OCI-LY3 (cell line): ENCODE results near the gene KMT2E.

Experiments
- H2AFZ ChIP-seq: fragments of 200-600, 300-600 bp; shearing (Covaris generic); 2 replicates; pipeline ENCODE4 v1.6.0; 2014; ENCODE audit warnings: antibody characterized with exemption, low read depth, low read length
- H3K27ac ChIP-seq: fragments of 200-600, 300-600 bp; sonication (generic); 2 replicates; pipeline ENCODE4 v1.5.1; 2014; ENCODE audit warnings: mild to moderate bottlenecking, low read length, moderate library complexity, mixed read lengths
- H3K27me3 ChIP-seq: fragments of 200-600, 300-600 bp; sonication (generic); 2 replicates; pipeline ENCODE4 v1.6.1; 2014; ENCODE audit warnings: low read depth, low read length, mixed read lengths
- H3K36me3 ChIP-seq: fragments of 200-600, 300-600 bp; sonication (generic); replicated peaks from 2 replicates; pipeline ENCODE3; 2014; ENCODE audit warnings: low read depth, low read length, mixed read lengths
- H3K4me1 ChIP-seq: fragments of 300-600, 200-600 bp; sonication (generic); 2 replicates; pipeline ENCODE4 v1.6.1; 2014; ENCODE audit warnings: low read length, mixed read lengths
- H3K4me2 ChIP-seq: fragments of 200-600, 300-600 bp; sonication (generic); 2 replicates; pipeline ENCODE4 v1.6.1; 2014; ENCODE audit warnings: low read length, mixed read lengths
- H3K4me3 ChIP-seq: fragments of 300-600, 200-600 bp; sonication (generic); 2 replicates; pipeline ENCODE4 v1.5.1; 2014; ENCODE audit warnings: antibody characterized with exemption, mild to moderate bottlenecking, low read length, moderate library complexity
- H3K79me2 ChIP-seq: fragments of 300-600, 200-600 bp; shearing (Covaris generic); 2 replicates; pipeline ENCODE4 v1.6.1; 2014; ENCODE audit warnings: mild to moderate bottlenecking, low read length, mixed read lengths
- H3K9ac ChIP-seq: fragments of 300-600, 200-600 bp; shearing (Covaris generic); 2 replicates; pipeline ENCODE4 v1.6.0; 2014; ENCODE audit warnings: mild to moderate bottlenecking, low read length, moderate library complexity
- H3K9me3 ChIP-seq: fragments of 200-600, 300-600 bp; shearing (Covaris generic); 2 replicates; pipeline ENCODE4 v1.6.1; 2014; ENCODE audit warnings: low read length, mixed read lengths; ENCODE audit not compliant: insufficient read depth
- H4K20me1 ChIP-seq: fragments of 200-600, 300-600 bp; sonication (generic); 2 replicates; pipeline ENCODE4 v1.6.1; 2016; ENCODE audit warnings: low read length, mixed read lengths; ENCODE audit not compliant: insufficient read depth
- EZH2phosphoT487 ChIP-seq: fragments of 200-600 bp; shearing (Covaris generic); IDR thresholded peaks from 2 replicates; pipeline ENCODE4 v1.6.1; 2018; ENCODE audit warnings: antibody characterized with exemption, mixed run types, low read depth
- TF ChIP-seq, protein P1 (sequence below): fragments of 200-600, 300-600 bp; sonication (generic); IDR thresholded peaks from 2 replicates; pipeline ENCODE4 v1.5.1; 2014; ENCODE audit warnings: antibody characterized with exemption, low read length, low read depth

The KMT2E gene

DNA sequence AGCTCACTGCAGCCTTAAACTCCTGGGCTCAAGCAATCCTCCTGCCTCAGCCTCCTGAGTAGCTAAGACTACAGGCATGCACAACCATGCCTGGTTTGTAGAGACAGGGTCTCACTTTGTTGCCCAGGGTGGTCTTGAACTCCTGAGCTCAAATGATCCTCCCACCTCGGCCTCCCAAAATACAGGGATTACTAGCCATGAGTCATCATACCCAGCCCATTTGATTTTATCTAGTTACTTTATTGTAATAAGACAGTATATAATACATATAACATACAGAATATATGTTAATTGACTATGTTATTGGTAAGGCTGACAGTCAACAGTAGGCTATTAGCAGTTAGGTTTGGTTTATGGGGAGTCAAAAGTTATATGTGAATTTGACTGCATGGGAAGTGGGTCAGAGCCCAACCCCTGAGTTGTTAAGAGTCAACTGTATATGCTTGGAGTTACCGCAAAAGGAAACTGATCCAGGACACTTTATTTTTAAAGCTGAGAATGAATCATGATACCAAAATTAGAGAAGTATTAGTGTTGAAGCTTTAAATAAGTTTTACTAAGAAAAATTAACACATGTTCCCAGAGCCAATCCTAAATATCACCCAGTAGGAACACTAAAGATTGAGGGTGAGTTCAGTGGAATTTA is 20.7 kb upstream of the KMT2E start:
- Histone ChIP-seq H3K27me3 (no peaks in the 10 kb centered on the region), H4K20me1 (peaks cover 65% of the 10 kb centered on the region), H3K4me2 (no peak overlapping the region), H3K9me3 (no peaks in the 10 kb centered on the region), H3K79me2 (no peaks in the 10 kb centered on the region), H2AFZ (no peak overlapping the region), H3K9ac (no peak overlapping the region), H3K27ac (no peak overlapping the region), H3K4me3 (no peak overlapping the region), H3K4me1 (no peaks in the 10 kb centered on the region), H3K36me3 (peaks cover 27% of the 10 kb centered on the region)
- TF ChIP-seq, protein P1, sequence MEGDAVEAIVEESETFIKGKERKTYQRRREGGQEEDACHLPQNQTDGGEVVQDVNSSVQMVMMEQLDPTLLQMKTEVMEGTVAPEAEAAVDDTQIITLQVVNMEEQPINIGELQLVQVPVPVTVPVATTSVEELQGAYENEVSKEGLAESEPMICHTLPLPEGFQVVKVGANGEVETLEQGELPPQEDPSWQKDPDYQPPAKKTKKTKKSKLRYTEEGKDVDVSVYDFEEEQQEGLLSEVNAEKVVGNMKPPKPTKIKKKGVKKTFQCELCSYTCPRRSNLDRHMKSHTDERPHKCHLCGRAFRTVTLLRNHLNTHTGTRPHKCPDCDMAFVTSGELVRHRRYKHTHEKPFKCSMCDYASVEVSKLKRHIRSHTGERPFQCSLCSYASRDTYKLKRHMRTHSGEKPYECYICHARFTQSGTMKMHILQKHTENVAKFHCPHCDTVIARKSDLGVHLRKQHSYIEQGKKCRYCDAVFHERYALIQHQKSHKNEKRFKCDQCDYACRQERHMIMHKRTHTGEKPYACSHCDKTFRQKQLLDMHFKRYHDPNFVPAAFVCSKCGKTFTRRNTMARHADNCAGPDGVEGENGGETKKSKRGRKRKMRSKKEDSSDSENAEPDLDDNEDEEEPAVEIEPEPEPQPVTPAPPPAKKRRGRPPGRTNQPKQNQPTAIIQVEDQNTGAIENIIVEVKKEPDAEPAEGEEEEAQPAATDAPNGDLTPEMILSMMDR: no peak
- no peak for TF ChIP-seq EZH2phosphoT487

DNA sequence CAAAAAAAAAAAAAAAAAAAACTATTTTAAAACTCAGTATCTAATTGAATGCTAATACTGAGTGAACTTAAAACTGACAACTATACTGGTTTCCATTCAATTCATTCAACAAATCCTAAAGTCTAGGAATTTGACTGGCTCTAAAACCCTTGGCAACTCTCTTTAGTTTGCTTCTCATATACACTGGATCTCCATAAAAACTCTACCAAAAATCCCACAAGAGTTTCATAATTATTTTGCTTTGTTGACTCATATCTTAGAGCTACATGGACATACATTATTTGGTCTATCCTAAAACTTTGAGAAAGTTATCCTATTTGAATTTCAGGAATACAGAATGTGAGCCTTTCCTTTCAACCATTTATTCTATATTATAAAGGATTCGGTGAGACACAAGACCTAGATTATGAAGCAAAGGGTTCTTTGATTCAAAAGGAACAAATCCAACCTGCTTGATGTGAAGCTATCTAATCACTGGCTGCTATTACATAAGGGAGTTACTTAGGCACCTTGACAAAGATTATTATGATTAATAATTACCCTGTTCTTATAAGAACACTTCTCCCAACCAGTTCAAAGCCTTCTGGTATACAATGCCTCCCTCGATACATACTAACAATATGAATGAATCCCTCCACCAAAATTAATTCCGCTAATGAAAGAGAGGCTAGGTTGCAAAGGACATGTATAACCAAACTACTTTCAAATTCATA is 15.8 kb upstream of the KMT2E start:
- Histone ChIP-seq H3K4me3 (no peak overlapping the region), H3K9me3 (no peaks in the 10 kb centered on the region), H3K4me2 (no peak overlapping the region), H3K79me2 (no peaks in the 10 kb centered on the region), H3K27me3 (no peaks in the 10 kb centered on the region), H2AFZ (no peak overlapping the region), H3K27ac (no peak overlapping the region), H4K20me1 (peaks cover 99% of the 10 kb centered on the region), H3K9ac (no peak overlapping the region), H3K4me1 (peaks cover 4% of the 10 kb centered on the region), H3K36me3 (peaks cover 26% of the 10 kb centered on the region)
- TF ChIP-seq EZH2phosphoT487: no peak
- TF ChIP-seq, protein P1: no peak

DNA sequence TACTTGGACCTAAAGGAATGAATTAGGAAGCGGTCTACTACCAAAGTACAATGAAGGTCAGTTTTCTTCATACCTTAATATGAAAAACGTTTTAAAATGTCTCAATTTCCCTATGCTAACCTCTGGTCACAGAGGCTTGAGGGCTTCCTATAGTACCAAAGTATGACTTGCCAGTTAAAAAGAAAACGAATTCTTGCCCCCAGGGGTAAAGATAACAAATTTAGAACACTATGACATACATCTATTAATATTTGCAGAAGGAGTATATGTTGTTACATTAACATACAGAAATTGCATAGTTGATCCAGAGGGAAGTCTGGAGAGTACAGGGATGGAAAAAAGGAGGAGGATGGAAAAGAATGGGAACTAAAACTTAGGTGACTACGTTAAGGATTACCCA is 13.8 kb upstream of the KMT2E start:
- Histone ChIP-seq H3K9me3 (no peaks in the 10 kb centered on the region), H3K9ac (no peak overlapping the region), H3K4me1 (peaks cover 20% of the 10 kb centered on the region), H3K4me2 (no peak overlapping the region), H3K79me2 (no peaks in the 10 kb centered on the region), H3K4me3 (no peak overlapping the region), H2AFZ (no peak overlapping the region), H4K20me1 (peaks cover 98% of the 10 kb centered on the region), H3K27ac (no peak overlapping the region), H3K36me3 (peaks cover 10% of the 10 kb centered on the region), H3K27me3 (no peaks in the 10 kb centered on the region)
- TF ChIP-seq, protein P1: no peak
- TF ChIP-seq EZH2phosphoT487: no peak

DNA sequence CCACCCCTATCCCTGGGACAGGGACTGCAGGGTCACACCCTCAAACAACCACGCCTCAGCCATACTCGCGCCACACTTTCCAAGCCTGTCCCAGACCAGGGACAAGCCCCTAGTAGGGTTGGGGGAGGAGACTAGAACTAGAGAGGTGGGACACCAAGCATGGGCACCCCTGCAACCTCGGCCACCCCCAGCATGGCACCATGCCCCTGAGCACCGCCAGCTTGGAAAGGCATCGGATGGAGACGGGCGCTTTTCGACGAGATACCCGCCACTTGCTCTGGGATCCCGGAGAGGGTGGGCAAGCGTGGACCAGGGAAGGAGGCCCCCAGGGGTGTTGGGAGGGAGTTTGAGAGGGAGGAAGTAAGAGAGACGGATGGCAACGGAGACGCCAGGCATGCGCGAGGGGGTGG is 13.1 kb upstream of the KMT2E start:
- Histone ChIP-seq H3K4me3 (no peak overlapping the region), H4K20me1 (peaks cover 96% of the 10 kb centered on the region), H3K4me1 (peaks cover 20% of the 10 kb centered on the region), H3K9ac (no peak overlapping the region), H2AFZ (no peak overlapping the region), H3K27me3 (no peaks in the 10 kb centered on the region), H3K9me3 (no peaks in the 10 kb centered on the region), H3K36me3 (peaks cover 9% of the 10 kb centered on the region), H3K79me2 (no peaks in the 10 kb centered on the region), H3K27ac (no peak overlapping the region), H3K4me2 (no peak overlapping the region)
- TF ChIP-seq, protein P1: no peak
- TF ChIP-seq EZH2phosphoT487: no peak
